Medulla oblongata (tissue), 1 donor: ENCODE results near the gene KHDC4.
"Not testable (repeated sequence)": the region's sequence is repeated elsewhere in the genome, so short reads cannot be mapped to it uniquely, and the experiment has no call there.

Source experiments
- DNase-seq: peaks from one replicate; pipeline ENCODE4 v3.0.0-alpha.2; 2015; ENCODE audit errors: extremely low spot score

KHDC4 gene

GRCh38 chr1:155940993-155941844 is 7.0 kb upstream of the KHDC4 start, which contains the start of gene RXFP4:
Gene RXFP4, plus strand, starts transcription at chr1:155941638. Its CDS starts 72 bp downstream, at chr1:155941710.
- no peak for DNase-seq

GRCh38 chr1:155940482-155940992 is 6.3 kb upstream of the KHDC4 start:
- peak; percentile 35 for DNase-seq

- peak; percentile 88 for DNase-seq
These were observed 4.0 kb upstream of the KHDC4 start for GRCh38 chr1:155938220-155938627.

GRCh38 chr1:155934936-155935590 is 850 bp upstream of the KHDC4 start:
- DNase-seq = peak; percentile 18

GRCh38 chr1:155933591-155934096 is 569 bp downstream of the KHDC4 start:
- no peak for DNase-seq

- no peak for DNase-seq
These were observed 1.7 kb downstream of the KHDC4 start for GRCh38 chr1:155932487-155932886.

GRCh38 chr1:155932081-155932480 is 2.1 kb downstream of the KHDC4 start:
- no peak for DNase-seq

GRCh38 chr1:155931332-155932038 is 2.7 kb downstream of the KHDC4 start:
- DNase-seq = no peak

GRCh38 chr1:155930725-155931124 is 3.5 kb downstream of the KHDC4 start:
- not testable (repeated sequence) for DNase-seq

GRCh38 chr1:155929057-155929456 is 5.2 kb downstream of the KHDC4 start:
- DNase-seq = no peak

- no peak for DNase-seq
These were observed 8.7 kb downstream of the KHDC4 start for GRCh38 chr1:155925506-155925905.

GRCh38 chr1:155920717-155921116 is 13.5 kb downstream of the KHDC4 start:
- no peak for DNase-seq

GRCh38 chr1:155919801-155920200 is 14.4 kb downstream of the KHDC4 start:
- no peak for DNase-seq

GRCh38 chr1:155918660-155919059 is 15.6 kb downstream of the KHDC4 start:
- no peak for DNase-seq

GRCh38 chr1:155913969-155914757 is 20.1 kb downstream of the KHDC4 start:
- DNase-seq = no peak

- DNase-seq = no peak
These were observed 22.1 kb downstream of the KHDC4 start for GRCh38 chr1:155912056-155912536.

- peak; percentile 89 for DNase-seq
These were observed 22.8 kb downstream of the KHDC4 start, which contains the start of gene RIT1 for GRCh38 chr1:155911156-155912055. Gene RIT1, minus strand, starts transcription at chr1:155911349. Its CDS starts 588 bp downstream, at chr1:155910761.

- DNase-seq = peak; percentile 64
These were observed 23.5 kb downstream of the KHDC4 start for GRCh38 chr1:155910621-155911121.

- peak; percentile 64 for DNase-seq
These were observed 24.3 kb downstream of the KHDC4 start for GRCh38 chr1:155909894-155910293.

GRCh38 chr1:155904261-155904660 is 30.0 kb downstream of the KHDC4 start:
- no peak for DNase-seq
